IMR-90 (cell line): ENCODE measurements around the gene GATA3. TPM values are rescaled to one million over a fixed set of nuclear protein-coding genes. Genes with fewer than 3 reads are reported as not detected.

Experiments
- ATAC-seq: fragments of 200-7000 bp; cut with Tn5 transposase; 2 replicates; pipeline ENCODE4 v1.9.1; 2020; ENCODE audit warnings: low read depth, mild to moderate bottlenecking, moderate library complexity
- BruUV-seq: library from RNA; stranded (reverse); fragments of 400-500 nt; replicated peaks from 2 replicates; lab custom pipeline; 2021; lab: Mats Ljungman, UMichigan
- CTCF ChIA-PET: fragments of 300-600 bp; formaldehyde crosslinking; extraction: SDS; loops from one replicate; lab custom pipeline; 2021; ENCODE audit warnings: antibody characterized with exemption; lab: Yijun Ruan, JAX
- POLR2A ChIA-PET: fragments of 300-600 bp; sonication (Branson Sonifier 250); formaldehyde crosslinking; loops from one replicate; lab custom pipeline; 2022; ENCODE audit warnings: antibody characterized with exemption; ENCODE audit not compliant: unreplicated experiment; lab: Charles Lee
- DNase-seq: peaks from one replicate; pipeline ENCODE4 v3.0.0; 2013
- H2AFZ ChIP-seq: replicated peaks from 2 replicates; pipeline ENCODE3; 2013; ENCODE audit warnings: low read length, mild to moderate bottlenecking; ENCODE audit not compliant: poor library complexity
- H2AK5ac ChIP-seq: 2 replicates; pipeline ENCODE4 v1.6.1; 2013; ENCODE audit warnings: low read depth, low read length, inconsistent platforms
- H2AK9ac ChIP-seq: replicated peaks from 2 replicates; pipeline ENCODE3; 2013; ENCODE audit warnings: mild to moderate bottlenecking, low read depth, low read length, moderate library complexity; ENCODE audit not compliant: poor library complexity
- H2BK120ac ChIP-seq: 2 replicates; pipeline ENCODE4 v1.6.1; 2013; ENCODE audit warnings: low read depth, low read length, inconsistent platforms
- H2BK15ac ChIP-seq: 3 replicates; pipeline ENCODE4 v1.6.1; 2013; ENCODE audit warnings: low read depth, low read length, inconsistent platforms
- H2BK20ac ChIP-seq: 2 replicates; pipeline ENCODE4 v1.6.1; 2013; ENCODE audit warnings: low read depth, mild to moderate bottlenecking, inconsistent platforms, low read length, moderate library complexity
- H2BK5ac ChIP-seq: 2 replicates; pipeline ENCODE4 v1.6.1; 2013; ENCODE audit warnings: mild to moderate bottlenecking, low read depth, low read length, inconsistent platforms; ENCODE audit not compliant: poor library complexity, severe bottlenecking
- H3K14ac ChIP-seq: replicated peaks from 2 replicates; pipeline ENCODE4 v1.6.1; 2013; ENCODE audit warnings: low read depth, low read length, inconsistent platforms
- H3K18ac ChIP-seq: 2 replicates; pipeline ENCODE4 v1.6.1; 2013; ENCODE audit warnings: low read depth, low read length, control low read depth
- H3K23ac ChIP-seq: 2 replicates; pipeline ENCODE4 v1.6.1; 2013; ENCODE audit warnings: low read depth, low read length, inconsistent platforms
- H3K27ac ChIP-seq: 2 replicates; pipeline ENCODE4 v1.5.1; 2013; ENCODE audit warnings: mild to moderate bottlenecking, control low read depth, low read length; ENCODE audit not compliant: insufficient read depth
- H3K27me3 ChIP-seq: 2 replicates; pipeline ENCODE4 v1.6.1; 2013; ENCODE audit warnings: low read length; ENCODE audit not compliant: control insufficient read depth, insufficient read depth
- H3K36me3 ChIP-seq: 2 replicates; pipeline ENCODE4 v1.6.1; 2013; ENCODE audit warnings: low read length, mixed read lengths; ENCODE audit not compliant: control insufficient read depth, insufficient read depth
- H3K4ac ChIP-seq: 2 replicates; pipeline ENCODE4 v1.6.1; 2013; ENCODE audit warnings: low read depth, low read length, inconsistent platforms
- H3K4me1 ChIP-seq: 2 replicates; pipeline ENCODE4 v1.6.1; 2013; ENCODE audit warnings: low read length, mixed read lengths; ENCODE audit not compliant: control insufficient read depth, insufficient read depth
- H3K4me2 ChIP-seq: 2 replicates; pipeline ENCODE4 v1.6.1; 2013; ENCODE audit warnings: low read depth, mild to moderate bottlenecking, control low read depth, low read length, moderate library complexity
- H3K4me3 ChIP-seq: 2 replicates; pipeline ENCODE4 v1.5.1; 2013; ENCODE audit warnings: low read depth, mild to moderate bottlenecking, control low read depth, low read length, moderate library complexity; ENCODE audit not compliant: insufficient read depth
- H3K56ac ChIP-seq: 2 replicates; pipeline ENCODE4 v1.6.1; 2013; ENCODE audit warnings: low read length, inconsistent platforms; ENCODE audit not compliant: insufficient read depth; ENCODE audit errors: extremely low read depth
- H3K79me1 ChIP-seq, 2 experiments: 2 replicates each; pipeline ENCODE4 v1.6.1; 2013; ENCODE audit warnings: low read length in 2 of 2, inconsistent platforms in 1 of 2, low read depth in 1 of 2
- H3K9ac ChIP-seq: 2 replicates; pipeline ENCODE4 v1.6.1; 2013; ENCODE audit warnings: low read depth, low read length, control low read depth
- H3K9me1 ChIP-seq: 2 replicates; pipeline ENCODE4 v1.6.1; 2013; ENCODE audit warnings: low read length, inconsistent platforms; ENCODE audit not compliant: insufficient read depth
- H3K9me3 ChIP-seq: 2 replicates; pipeline ENCODE4 v1.6.1; 2013; ENCODE audit warnings: low read length; ENCODE audit not compliant: control insufficient read depth, insufficient read depth
- H4K20me1 ChIP-seq: 2 replicates; pipeline ENCODE4 v1.6.1; 2013; ENCODE audit warnings: low read length, inconsistent platforms; ENCODE audit not compliant: insufficient read depth
- H4K5ac ChIP-seq: 2 replicates; pipeline ENCODE4 v1.6.1; 2013; ENCODE audit warnings: mild to moderate bottlenecking, low read depth, low read length, control low read depth
- H4K8ac ChIP-seq, 2 experiments: 2 replicates each; pipeline ENCODE4 v1.6.1; 2013; ENCODE audit warnings: low read depth in 2 of 2, low read length in 2 of 2, control low read depth in 1 of 2, inconsistent platforms in 1 of 2
- H4K91ac ChIP-seq: 2 replicates; pipeline ENCODE4 v1.6.1; 2013; ENCODE audit warnings: low read depth, low read length, inconsistent platforms; ENCODE audit not compliant: insufficient read depth
- BHLHE40 ChIP-seq: fragments of 150-350 bp; IDR thresholded peaks from 2 replicates; pipeline ENCODE4 v1.6.1; 2016; ENCODE audit warnings: mild to moderate bottlenecking, low read depth, low read length
- CHD1 ChIP-seq: IDR thresholded peaks from 2 replicates; pipeline ENCODE4 v1.6.1; 2012; ENCODE audit warnings: low read depth, low read length, improper control_type of control experiment
- CTCF ChIP-seq: conservative IDR thresholded peaks from 2 replicates; pipeline ENCODE4 v1.5.1; 2012; ENCODE audit warnings: mild to moderate bottlenecking, low read depth, low read length, improper control_type of control experiment
- ELK1 ChIP-seq: fragments of 150-350 bp; IDR thresholded peaks from 2 replicates; pipeline ENCODE4 v1.6.1; 2016; ENCODE audit warnings: low read depth, mild to moderate bottlenecking, low read length, moderate library complexity, borderline replicate concordance
- FOS ChIP-seq: fragments of 150-350 bp; IDR thresholded peaks from 2 replicates; pipeline ENCODE4 v1.6.1; 2016; ENCODE audit warnings: low read depth, low read length
- MAFK ChIP-seq: IDR thresholded peaks from 2 replicates; pipeline ENCODE4 v1.6.1; 2012; ENCODE audit warnings: low read depth, low read length, improper control_type of control experiment
- MAZ ChIP-seq: IDR thresholded peaks from 2 replicates; pipeline ENCODE4 v1.6.1; 2012; ENCODE audit warnings: low read depth, mild to moderate bottlenecking, low read length, improper control_type of control experiment, moderate library complexity, borderline replicate concordance
- MXI1 ChIP-seq: IDR thresholded peaks from 2 replicates; pipeline ENCODE4 v1.6.1; 2012; ENCODE audit warnings: low read depth, mild to moderate bottlenecking, low read length, moderate library complexity, borderline replicate concordance
- NFE2L2 ChIP-seq: fragments of 150-350 bp; IDR thresholded peaks from 2 replicates; pipeline ENCODE4 v1.6.1; 2016; ENCODE audit warnings: low read depth, mild to moderate bottlenecking, low read length
- POLR2A ChIP-seq: IDR thresholded peaks from 2 replicates; pipeline ENCODE4 v1.6.1; 2012; ENCODE audit warnings: mild to moderate bottlenecking, low read depth, low read length
- RAD21 ChIP-seq: IDR thresholded peaks from 2 replicates; pipeline ENCODE4 v1.6.1; 2012; ENCODE audit warnings: low read length, improper control_type of control experiment
- RCOR1 ChIP-seq: IDR thresholded peaks from 2 replicates; pipeline ENCODE4 v1.6.1; 2012; ENCODE audit warnings: mild to moderate bottlenecking, low read length, improper control_type of control experiment; ENCODE audit not compliant: insufficient replicate concordance
- RFX5 ChIP-seq: IDR thresholded peaks from 2 replicates; pipeline ENCODE4 v1.8.0; 2012; ENCODE audit warnings: low read depth, mild to moderate bottlenecking, low read length, moderate library complexity
- SMC3 ChIP-seq: fragments of 150-350 bp; IDR thresholded peaks from 2 replicates; pipeline ENCODE4 v1.6.1; 2016; ENCODE audit warnings: low read depth, mild to moderate bottlenecking, antibody characterized with exemption, low read length, moderate library complexity
- WGBS, 2 experiments: methylation state at CpG; one replicate each; pipeline versions ENCODE4 v1.1.5 to v1.1.7; 2013; ENCODE audit warnings: missing lambda C conversion rate in 2 of 2; ENCODE audit not compliant: insufficient read length in 1 of 2; ENCODE audit errors: extremely low coverage in 2 of 2; 5-methylcytosine and 5-hydroxymethylcytosine counted together
- dilution Hi-C: fragments of 300-500 bp; cut with HindIII; formaldehyde crosslinking; loops from one replicate; pipeline ENCODE4 v1.14.3; 2018; ENCODE audit warnings: low sequenced_read_pairs; ENCODE audit not compliant: unreplicated experiment
- in situ Hi-C: fragments of 300-500 bp; cut with MboI; formaldehyde crosslinking; loops from 3 replicates; pipeline ENCODE4 v1.14.3; 2019; ENCODE audit warnings: low sequenced_read_pairs, inconsistent platforms, mixed read lengths
- intact Hi-C: fragments of 100-400 bp; cut with micrococcal nuclease; formaldehyde crosslinking; loops from 2 replicates; pipeline ENCODE4 v1.10.0; 2022
- polyA plus RNA-seq, 3 experiments: library from polyadenylated mRNA; depleted of rRNA; stranded (reverse); fragments of >200 nt; gene quantifications; 2 replicates each; pipeline ENCODE4 v1.2.3, GENCODE V29; 2012; ENCODE audit warnings: low replicate concordance in 1 of 3
- total RNA-seq: library from RNA; depleted of rRNA; stranded (reverse); fragments of >200 nt; gene quantifications from 2 replicates; pipeline ENCODE4 v1.2.3, GENCODE V29; 2012

The GATA3 gene
- total and polyA plus RNA-seq, 2 of the 4 experiments (the other 2 are of a cell fraction) = 0.21 TPM; not detected in 1

- ChIA-PET CTCF (no interaction called here), POLR2A (no interaction called here)
- Histone ChIP-seq H3K9me1 (no peaks in the 10 kb centered on the region), H3K9me3 (no peaks in the 10 kb centered on the region; the same call in none of the 2 replicates), H3K9ac (no peak overlapping the region), H3K27me3 (no peaks in the 10 kb centered on the region), H2BK120ac (no peak overlapping the region), H2BK20ac (no peak overlapping the region), H2AK5ac (no peak overlapping the region), H4K5ac (no peak overlapping the region), H3K27ac (no peak overlapping the region), H2BK15ac (no peak overlapping the region), H3K79me1 (no peaks in the 10 kb centered on the region), H2AK9ac (no peak overlapping the region), H3K56ac (no peak overlapping the region), H4K91ac (no peak overlapping the region), H4K20me1 (no peaks in the 10 kb centered on the region), H3K4me3 (no peak overlapping the region), H3K23ac (no peak overlapping the region), H4K8ac (no peak overlapping the region), H2AFZ (no peak overlapping the region), H3K36me3 (no peaks in the 10 kb centered on the region), H2BK5ac (no peak overlapping the region), H3K4ac (no peak overlapping the region), H3K4me2 (no peak overlapping the region), H3K4me1 (no peaks in the 10 kb centered on the region), H3K14ac (no peak overlapping the region), H3K18ac (no peak overlapping the region)
- ATAC-seq (no peak), DNase-seq (no peak)
- BruUV-seq = no TSS peak
- dilution Hi-C loops (no loop called here), intact Hi-C loops (no loop called here), in situ Hi-C loops (no loop called here)
- no CpG with 5 or more reads among the region's 5 CpGs for WGBS, 2 experiments
- TF ChIP-seq CHD1 (no peak), NFE2L2 (no peak), CTCF (no peak), RCOR1 (no peak), SMC3 (no peak), ELK1 (no peak), MAZ (no peak), BHLHE40 (no peak), MXI1 (no peak), RAD21 (no peak), RFX5 (no peak), FOS (no peak), MAFK (no peak), POLR2A (no peak)
These were observed 59.1 kb downstream of the GATA3 start for GRCh38 chr10:8113616-8114015.
